HG02763 (cell line): ENCODE measurements around the gene MYPN.
"Not testable (repeated sequence)": the region's sequence is repeated elsewhere in the genome, so short reads cannot be mapped to it uniquely, and the experiment has no call there.

Experiments used
- ATAC-seq: cut with Tn5 transposase; IDR thresholded peaks from one replicate; pipeline ENCODE4 v1.9.1; 2021; ENCODE audit warnings: mild to moderate bottlenecking, moderate library complexity; ENCODE audit not compliant: unreplicated experiment

The MYPN gene

GRCh38 chr10:68109331-68109730 is at the start of gene MYPN:
MYPN (plus strand) TSS chr10:68109488; CDS start chr10:68121439, 11,951 bp downstream.
- ATAC-seq, result no peak

- ATAC-seq, result no peak
Measured at GRCh38 chr10:68067029-68067428, 42.3 kb upstream of the MYPN start.

- ATAC-seq, result no peak
Measured at GRCh38 chr10:68067508-68067907, 41.8 kb upstream of the MYPN start.

GRCh38 chr10:68073631-68074030 is 35.7 kb upstream of the MYPN start:
- ATAC-seq, result no peak

- ATAC-seq, result no peak
Measured at GRCh38 chr10:68074031-68074774, 35.1 kb upstream of the MYPN start.

GRCh38 chr10:68074775-68075549 is 34.3 kb upstream of the MYPN start, which contains the start of gene HERC4:
HERC4 (minus strand) TSS chr10:68075283; CDS start chr10:68073108, 2,175 bp downstream.
- ATAC-seq, result peak; percentile 91

- ATAC-seq, result no peak
Measured at GRCh38 chr10:68075550-68076004, 33.7 kb upstream of the MYPN start.

- not testable (repeated sequence) for ATAC-seq
Measured at GRCh38 chr10:68076081-68076480, 33.2 kb upstream of the MYPN start.

GRCh38 chr10:68077026-68077425 is 32.3 kb upstream of the MYPN start:
- ATAC-seq, result no peak

- ATAC-seq, result no peak
Measured at GRCh38 chr10:68079434-68079833, 29.9 kb upstream of the MYPN start.

- ATAC-seq, result no peak
Measured at GRCh38 chr10:68080853-68081431, 28.3 kb upstream of the MYPN start.

GRCh38 chr10:68081916-68082315 is 27.4 kb upstream of the MYPN start:
- ATAC-seq, result no peak

GRCh38 chr10:68082872-68083271 is 26.4 kb upstream of the MYPN start:
- ATAC-seq, result no peak

- ATAC-seq, result no peak
Measured at GRCh38 chr10:68083953-68084352, 25.3 kb upstream of the MYPN start.

- ATAC-seq, result no peak
Measured at GRCh38 chr10:68084469-68084868, 24.8 kb upstream of the MYPN start.

- no peak for ATAC-seq
Measured at GRCh38 chr10:68086011-68086410, 23.3 kb upstream of the MYPN start.

GRCh38 chr10:68086910-68087684 is 22.2 kb upstream of the MYPN start:
- no peak for ATAC-seq

- ATAC-seq, result no peak
Measured at GRCh38 chr10:68087685-68088401, 21.4 kb upstream of the MYPN start.

GRCh38 chr10:68088740-68089139 is 20.5 kb upstream of the MYPN start:
- no peak for ATAC-seq

- no peak for ATAC-seq
Measured at GRCh38 chr10:68090586-68090985, 18.7 kb upstream of the MYPN start.
